Left colon (tissue), 2 donors: ENCODE results near the gene GNA14. TPM values are rescaled to one million over a fixed set of nuclear protein-coding genes. Genes with fewer than 3 reads are reported as not detected.
"Not testable (repeated sequence)": the region's sequence is repeated elsewhere in the genome, so short reads cannot be mapped to it uniquely, and the experiment has no call there.

ENCODE experiments used
- ATAC-seq: fragments of 200-7000 bp; cut with Tn5 transposase; one replicate; pipeline ENCODE4 v1.9.1; 2020; ENCODE audit warnings: mild to moderate bottlenecking, moderate library complexity
- DNase-seq, 2 donors: peaks; one replicate each; pipeline ENCODE4 v3.0.0-alpha.2; 2020
- intact Hi-C, 2 donors: fragments of 100-400 bp; cut with DNase I in 1 of 2; cut with micrococcal nuclease in 1 of 2; formaldehyde crosslinking; loops; one replicate each; pipeline versions ENCODE4 v1.11.2 to v1.14.0; 2022; cut with DNase I, micrococcal nuclease
- total RNA-seq, 2 donors: library from RNA; stranded (reverse); fragmentation: NEBNext Ultra II Directional; extraction: Animal tissue kit (Norgen Biotek cat#: 25700); gene quantifications; one replicate each; pipeline ENCODE4 v1.2.1, GENCODE V29; 2021
- donor health status: DM: no; HTN: no; CAD: no.
- donor health status: DM: yes; HTN: yes; CAD: no.

Gene GNA14
- total RNA-seq, 2 donors from 2014 or later, result 12.3 to 13.2 TPM

- DNase-seq, result no peak
- intact Hi-C loops, result no loop called here
- peak; percentile 36 for ATAC-seq
These were observed 1.1 kb upstream of the GNA14 start for GRCh38 chr9:77649109-77649812.

- peak; percentile 35 to 45 for DNase-seq
These were observed 572 bp downstream of the GNA14 start for GRCh38 chr9:77647267-77648233.

GRCh38 chr9:77643871-77644270 lies 4.3 kb downstream of the GNA14 start:
- intact Hi-C loops, result no loop called here
- no peak for ATAC-seq
- no peak for DNase-seq

More at GRCh38 chr9:77647267-77648233, 572 bp downstream of the GNA14 start:
- intact Hi-C loops, result no loop called here
- ATAC-seq, result peak; percentile 48

- no peak for ATAC-seq
- DNase-seq, result no peak
- intact Hi-C loops, result no loop called here
These were observed 7.2 kb downstream of the GNA14 start for GRCh38 chr9:77640741-77641580.

GRCh38 chr9:77632652-77633051 lies 15.5 kb downstream of the GNA14 start:
- no peak for DNase-seq
- intact Hi-C loops, result no loop called here
- ATAC-seq, result no peak

GRCh38 chr9:77628864-77629263 lies 19.3 kb downstream of the GNA14 start:
- intact Hi-C loops, DNase-seq, ATAC-seq: not testable (repeated sequence)

- ATAC-seq (no peak), DNase-seq (no peak)
- intact Hi-C loops, result no loop called here
These were observed 31.9 kb downstream of the GNA14 start for GRCh38 chr9:77616191-77616590.

DNA sequence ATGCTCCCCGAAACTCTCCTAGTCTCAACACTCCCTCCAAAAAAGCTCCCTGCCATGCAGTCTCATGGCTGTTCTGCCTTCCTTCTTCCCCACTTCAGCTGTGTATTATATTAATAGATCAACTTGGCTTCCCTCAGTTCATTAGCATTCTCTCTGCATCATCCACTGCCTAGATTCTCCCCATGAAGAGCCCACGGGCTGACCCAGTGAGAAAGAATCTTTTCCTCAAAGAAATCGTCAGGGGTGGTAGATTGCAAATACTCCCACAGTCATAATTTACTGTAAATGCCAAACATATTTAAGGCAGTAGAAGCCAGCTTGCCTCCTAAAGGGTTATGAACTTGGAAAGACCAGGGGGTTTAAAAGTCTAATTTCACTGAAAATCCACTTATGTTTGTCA lies 33.5 kb downstream of the GNA14 start:
- DNase-seq (no peak), ATAC-seq (no peak)
- intact Hi-C loops, result no loop called here

DNA sequence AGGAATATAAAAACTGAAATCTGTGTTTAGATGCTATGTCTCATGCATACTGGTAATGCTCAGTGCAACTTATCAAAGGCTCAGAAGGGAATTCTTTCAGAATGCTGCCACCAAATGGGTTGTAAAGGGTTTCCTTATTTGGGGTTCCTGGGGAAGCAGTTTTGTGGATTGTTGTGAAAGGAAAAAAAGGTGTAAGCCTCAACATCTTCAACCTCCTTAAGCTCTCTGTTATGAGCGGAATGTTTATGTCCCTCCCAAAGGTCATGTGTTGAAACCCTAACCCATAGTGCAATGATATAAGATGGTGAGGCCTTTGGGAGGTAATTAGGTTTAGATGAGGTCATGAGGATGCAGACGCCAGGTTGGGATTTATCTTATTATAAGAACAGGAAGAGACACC lies 41.6 kb downstream of the GNA14 start:
- no peak for DNase-seq
- intact Hi-C loops, result no loop called here
- ATAC-seq, result no peak

DNA sequence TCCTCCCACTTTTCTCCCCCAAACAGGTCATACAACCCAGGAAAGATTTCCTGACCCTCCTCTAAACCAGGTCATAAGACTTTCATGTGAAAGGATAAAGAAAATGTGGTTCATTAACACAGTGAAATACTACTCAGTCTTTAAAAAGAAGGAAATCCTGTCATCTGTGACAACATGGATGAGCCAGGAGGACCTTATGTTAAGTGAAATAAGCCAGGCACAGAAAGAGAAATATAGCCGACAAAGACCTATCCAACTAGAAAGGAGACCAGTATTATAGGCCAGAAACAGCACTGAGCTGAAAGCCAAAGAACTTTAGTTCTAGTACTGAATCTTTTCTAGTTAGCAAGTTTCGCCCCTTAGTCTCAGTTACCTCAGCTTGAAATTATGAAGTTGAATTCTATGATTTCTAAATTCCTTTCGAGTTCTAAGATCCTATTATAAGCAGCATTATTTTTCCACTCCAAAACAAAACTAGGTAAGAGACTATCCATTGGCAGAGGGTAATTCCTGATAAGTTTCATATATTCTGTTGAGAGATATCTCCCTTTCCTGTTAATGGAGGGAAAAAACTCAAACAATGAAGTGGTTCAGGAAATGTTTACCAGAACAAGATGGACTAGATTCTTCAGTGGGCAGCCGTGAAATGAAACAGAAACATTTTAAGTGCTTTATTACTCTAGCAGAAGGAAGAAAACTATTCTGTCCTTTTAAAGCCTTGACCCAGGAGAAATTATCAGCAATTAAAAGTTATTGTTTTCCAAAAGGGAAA lies 42.5 kb downstream of the GNA14 start:
- intact Hi-C loops, result no loop called here
- peak; percentile 73 for ATAC-seq
- no peak for DNase-seq

- ATAC-seq (no peak), DNase-seq (no peak)
- intact Hi-C loops, result no loop called here
These were observed 43.8 kb downstream of the GNA14 start for GRCh38 chr9:77604316-77604715.

DNA sequence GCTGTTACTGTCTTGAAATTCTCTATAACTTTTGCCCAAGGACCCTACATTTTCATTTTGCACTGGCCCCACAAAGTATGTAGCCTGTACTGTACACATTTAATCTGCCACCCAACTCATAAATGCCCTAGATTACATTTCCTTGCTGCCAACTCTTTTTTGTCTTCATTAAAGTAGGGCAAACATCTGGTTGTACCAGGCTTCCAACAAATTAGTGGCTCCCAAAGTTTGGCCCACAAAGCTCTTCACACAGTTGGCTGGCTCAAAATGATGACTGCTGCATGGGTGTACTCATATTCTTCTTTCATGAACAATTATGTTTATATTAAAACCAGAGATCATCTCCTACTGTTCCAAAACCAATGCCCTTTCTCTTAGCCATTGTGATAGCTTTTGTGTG lies 45.3 kb downstream of the GNA14 start:
- DNase-seq (no peak), ATAC-seq (peak; percentile 73)
- intact Hi-C loops, result no loop called here

DNA sequence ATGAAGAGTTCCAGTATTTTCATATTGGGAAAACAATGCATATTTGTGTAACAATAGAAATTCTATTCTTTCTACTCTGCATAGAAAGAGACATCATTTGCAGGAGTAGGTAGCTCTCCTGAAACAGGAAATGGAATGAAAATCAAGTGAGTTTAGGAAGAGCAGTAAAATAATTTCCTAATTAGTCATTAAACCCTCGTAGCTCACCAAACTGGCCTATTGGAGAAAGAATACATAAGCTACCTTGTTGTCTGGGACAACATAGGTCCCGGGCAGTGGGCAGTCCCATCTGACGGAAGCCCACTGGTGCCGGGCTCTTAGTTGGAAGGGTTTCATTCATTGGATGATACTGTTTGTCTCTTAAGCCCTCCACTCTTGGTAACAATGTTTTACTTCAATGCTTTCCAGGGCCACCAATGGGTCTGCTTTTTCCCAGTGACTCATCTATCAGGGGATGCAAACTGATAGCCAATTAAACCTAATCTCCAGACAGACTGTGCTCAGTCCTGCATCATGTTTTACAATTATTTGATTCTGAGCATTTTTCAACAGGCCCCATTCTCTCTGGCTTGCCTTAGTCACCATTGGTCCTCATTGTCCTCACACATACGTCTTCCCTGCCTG lies 46.5 kb downstream of the GNA14 start:
- DNase-seq (no peak), ATAC-seq (no peak)
- intact Hi-C loops, result no loop called here

GRCh38 chr9:77600810-77601209 lies 47.3 kb downstream of the GNA14 start:
- intact Hi-C loops, result no loop called here
- DNase-seq, result no peak
- no peak for ATAC-seq

GRCh38 chr9:77599492-77599891 lies 48.6 kb downstream of the GNA14 start:
- intact Hi-C loops, result no loop called here
- DNase-seq (no peak), ATAC-seq (no peak)

- intact Hi-C loops, result no loop called here
- ATAC-seq (no peak), DNase-seq (no peak)
These were observed 49.1 kb downstream of the GNA14 start for GRCh38 chr9:77598991-77599390.

GRCh38 chr9:77598524-77598923 lies 49.6 kb downstream of the GNA14 start:
- intact Hi-C loops, result no loop called here
- DNase-seq (no peak), ATAC-seq (peak; percentile 34)

- no peak for ATAC-seq
- intact Hi-C loops, result no loop called here
- no peak for DNase-seq
These were observed 51.1 kb downstream of the GNA14 start for GRCh38 chr9:77597057-77597456.
